HG03571 (cell line): ENCODE results near the gene ADISSP.

Experiments used
- ATAC-seq: cut with Tn5 transposase; IDR thresholded peaks from one replicate; pipeline ENCODE4 v1.9.1; 2021; ENCODE audit not compliant: unreplicated experiment

The ADISSP gene

DNA sequence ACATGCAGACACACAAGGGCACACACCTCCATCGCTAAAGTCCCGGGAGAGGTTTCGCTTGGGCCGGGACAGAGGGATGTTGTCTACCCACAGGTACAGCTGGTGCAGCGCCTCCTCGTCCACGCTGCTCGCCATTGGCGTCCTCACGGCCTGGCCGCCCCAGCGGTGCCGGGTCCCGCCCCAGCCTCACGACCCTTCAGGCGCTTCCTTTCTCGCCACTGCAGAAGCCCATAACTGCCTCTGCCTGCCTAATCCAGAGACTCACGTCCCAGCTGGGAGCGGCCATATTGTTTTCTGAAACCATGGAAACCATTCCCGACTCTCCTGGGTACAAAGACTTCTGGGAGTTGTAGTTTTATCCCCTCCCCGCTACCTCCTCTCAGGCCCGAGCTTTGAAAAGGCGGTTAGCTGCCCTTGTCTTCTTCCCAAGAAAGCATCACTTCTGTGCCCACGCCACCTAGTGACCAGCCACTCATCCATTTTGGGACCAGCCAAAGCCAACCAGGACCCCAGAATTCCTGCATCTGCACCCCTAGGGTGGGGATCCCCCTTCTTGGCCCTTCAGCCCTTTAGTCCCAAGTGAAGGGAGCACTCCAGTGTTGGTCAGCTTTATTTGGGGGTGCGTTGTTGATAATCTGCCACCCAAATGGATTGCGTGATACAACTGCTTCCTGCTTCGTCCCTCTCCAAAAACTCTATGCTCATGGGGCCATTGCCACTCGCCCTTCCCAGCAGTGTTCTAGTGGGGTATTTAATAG is 13.8 kb upstream of the ADISSP start, which contains the start of gene SPEF1:
TSS of gene SPEF1 (minus strand) at position 296 of the 758 bp plus-strand sequence. CDS start at position 135, 161 bp downstream.
- ATAC-seq, result peak; percentile 46

DNA sequence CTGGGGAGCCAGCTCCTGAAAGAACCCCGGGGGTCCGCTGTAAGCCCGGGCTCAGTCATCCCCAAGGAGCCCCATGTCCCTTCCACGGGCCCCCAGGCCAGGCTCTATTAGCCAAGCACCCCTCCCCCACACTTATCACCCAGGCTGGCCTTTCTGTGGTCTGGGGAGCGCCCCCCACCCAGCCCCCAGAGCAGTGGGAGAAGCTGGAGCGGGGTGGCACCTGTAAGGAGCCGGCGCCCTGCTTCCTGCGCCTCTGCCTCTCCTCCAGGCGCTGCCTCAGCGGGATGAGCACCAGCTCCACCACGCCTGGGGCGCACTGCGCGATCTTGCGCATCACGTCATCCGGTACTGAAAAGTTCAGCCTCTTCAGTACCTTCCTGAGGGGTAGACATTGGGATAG is 11.4 kb upstream of the ADISSP start:
- ATAC-seq, result no peak

DNA sequence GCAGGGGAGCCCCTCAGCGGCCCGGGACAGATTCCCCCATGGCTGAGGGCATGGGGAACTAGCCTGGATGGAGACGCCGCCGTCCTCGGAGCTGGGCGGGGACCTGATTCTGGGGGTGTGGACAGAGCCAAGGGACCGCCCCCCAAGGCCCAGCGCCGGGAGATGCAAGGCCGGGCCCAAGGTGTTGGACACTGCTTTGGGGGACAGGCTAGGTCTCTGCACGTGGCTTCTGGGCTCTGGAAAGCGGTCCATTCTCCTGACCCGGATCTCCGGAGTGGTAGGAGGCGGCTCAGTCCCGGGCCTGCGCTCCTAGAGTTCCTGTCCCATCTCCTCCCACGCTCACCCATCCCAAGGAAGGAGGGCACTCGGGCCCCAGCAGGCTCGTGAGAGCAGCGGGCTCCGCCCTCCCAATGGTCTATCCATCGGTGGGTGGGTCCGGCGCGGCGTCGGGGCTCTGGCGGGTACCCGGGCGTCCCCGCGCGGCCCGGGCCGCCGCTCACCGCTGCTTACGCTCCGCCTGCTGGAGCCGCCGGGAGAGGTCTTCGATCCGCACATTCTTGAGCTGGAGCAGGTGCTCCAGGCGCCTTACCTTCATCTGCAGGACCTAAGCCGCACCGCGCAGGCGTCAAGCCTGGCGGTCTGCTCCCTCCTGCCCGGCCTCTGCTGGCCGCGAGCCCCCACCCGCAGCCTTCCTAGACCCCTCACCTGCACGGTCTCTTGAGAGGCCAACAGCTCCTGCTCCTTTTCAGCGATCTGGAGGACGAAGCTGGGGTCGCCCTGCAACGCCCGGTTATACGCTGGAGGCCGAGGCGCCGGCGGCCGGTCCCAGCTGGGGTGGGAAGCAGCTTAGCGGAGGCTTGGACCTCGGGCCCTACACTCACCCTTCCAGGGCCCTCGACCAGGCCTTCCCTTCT is 10.4 kb upstream of the ADISSP start:
- ATAC-seq, result no peak

DNA sequence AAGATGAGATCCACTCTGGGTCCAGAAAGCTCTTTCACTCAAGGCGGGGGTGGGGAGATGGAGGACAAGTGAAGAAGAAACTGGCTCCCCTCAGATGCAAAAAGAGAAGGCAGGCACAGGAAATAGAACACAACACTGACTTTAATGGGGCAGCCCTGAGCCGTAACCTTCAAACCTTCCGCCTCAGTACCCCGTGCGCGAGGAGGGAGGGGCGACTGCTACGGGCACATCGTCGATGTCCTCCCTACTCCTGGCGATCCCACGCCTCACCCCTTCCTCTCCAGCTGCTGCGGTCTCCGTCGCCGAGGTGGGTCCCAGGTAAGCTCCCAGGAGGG is 9.8 kb upstream of the ADISSP start:
- no peak for ATAC-seq

DNA sequence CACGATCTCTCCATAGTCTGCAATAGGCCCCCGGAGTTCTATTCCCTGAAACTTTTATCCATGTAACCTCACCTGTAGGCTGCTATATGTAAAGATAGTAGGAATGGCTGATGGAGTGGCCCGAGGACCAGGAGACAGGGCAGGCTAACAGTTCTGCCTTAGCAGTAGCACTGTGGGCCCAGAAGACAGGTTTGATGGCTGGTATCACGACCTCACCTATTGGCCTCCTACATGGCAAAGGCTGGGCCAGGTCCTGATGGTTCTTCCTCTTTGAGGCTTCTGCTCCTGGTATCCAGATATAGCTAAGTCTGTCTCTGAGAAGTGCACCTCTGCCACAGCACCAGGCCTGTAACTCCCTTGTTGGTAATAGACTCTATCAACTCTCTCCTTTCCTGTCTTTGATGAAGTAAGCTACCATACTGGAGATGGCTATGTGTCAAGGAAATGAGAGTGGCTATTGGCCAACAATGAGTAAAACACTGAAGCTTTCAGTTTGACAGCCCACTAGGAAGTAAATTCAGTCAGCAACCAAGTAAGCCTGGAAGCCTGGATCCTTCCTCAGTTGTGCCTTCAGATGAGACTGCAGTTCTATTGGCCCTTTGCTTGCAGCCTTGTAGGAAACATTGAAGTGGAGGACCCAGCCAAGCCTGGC is 8.0 kb upstream of the ADISSP start:
- no peak for ATAC-seq

DNA sequence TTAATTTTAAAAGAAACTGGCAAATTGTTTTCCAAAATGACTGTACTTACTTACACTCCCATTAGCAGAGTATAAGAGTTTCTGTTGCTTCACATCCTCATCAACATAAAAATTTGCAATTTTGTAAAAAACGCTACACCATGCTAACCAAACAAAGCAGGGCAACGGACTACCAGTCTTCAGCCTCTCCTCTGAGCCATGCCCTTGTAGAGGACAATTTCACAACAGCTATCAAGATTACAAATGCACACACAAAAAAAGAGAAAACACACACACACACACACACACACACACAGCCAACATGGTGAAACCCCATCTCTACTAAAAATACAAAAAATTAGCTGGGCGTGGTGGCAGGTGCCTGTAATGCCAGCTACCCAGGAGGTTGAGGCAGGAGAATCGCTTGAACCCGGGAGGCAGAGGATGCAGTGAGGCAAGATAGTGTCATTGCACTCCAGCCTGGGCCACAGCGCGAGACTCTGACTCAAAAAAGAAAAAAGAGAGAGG is 4.1 kb upstream of the ADISSP start:
- no peak for ATAC-seq

DNA sequence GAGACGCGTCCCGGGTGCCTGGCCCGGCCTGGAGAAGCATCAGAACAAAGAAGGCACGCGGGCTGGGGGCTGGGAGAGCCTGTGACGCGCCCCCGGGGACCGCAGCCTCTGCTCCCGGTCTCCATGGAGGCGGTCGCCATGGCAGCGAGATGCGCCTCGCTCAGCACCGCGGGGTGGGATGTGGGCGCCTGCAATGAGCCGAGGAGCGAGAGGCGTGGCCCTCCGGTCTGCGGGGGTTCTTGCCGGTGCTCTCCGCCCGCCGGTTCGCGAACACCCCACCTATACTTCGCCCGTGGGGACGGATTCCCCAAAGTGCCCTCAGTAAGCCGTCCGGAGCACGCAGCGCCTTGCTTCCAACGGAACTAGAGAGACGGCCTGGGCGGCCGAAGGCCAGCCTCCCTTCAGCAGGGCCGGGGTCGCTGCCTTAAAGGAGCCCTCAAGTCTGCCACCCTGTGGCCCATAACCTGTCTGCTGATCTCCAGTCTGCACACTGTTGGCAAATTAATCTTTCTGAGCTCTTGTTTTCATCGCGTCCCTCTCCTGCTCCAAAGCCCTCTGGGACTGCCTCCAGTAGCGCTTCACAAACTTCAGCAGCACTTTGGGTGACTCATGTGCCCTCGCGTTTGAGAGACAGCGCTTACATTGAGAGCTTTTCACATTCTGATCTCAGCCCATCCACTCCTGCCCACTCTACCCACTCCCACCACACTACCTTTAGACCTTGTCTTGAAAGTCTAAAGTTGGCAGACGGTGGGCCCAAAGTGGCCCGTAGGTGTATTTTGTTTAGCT is 983 bp upstream of the ADISSP start:
- ATAC-seq, result peak; percentile 35

DNA sequence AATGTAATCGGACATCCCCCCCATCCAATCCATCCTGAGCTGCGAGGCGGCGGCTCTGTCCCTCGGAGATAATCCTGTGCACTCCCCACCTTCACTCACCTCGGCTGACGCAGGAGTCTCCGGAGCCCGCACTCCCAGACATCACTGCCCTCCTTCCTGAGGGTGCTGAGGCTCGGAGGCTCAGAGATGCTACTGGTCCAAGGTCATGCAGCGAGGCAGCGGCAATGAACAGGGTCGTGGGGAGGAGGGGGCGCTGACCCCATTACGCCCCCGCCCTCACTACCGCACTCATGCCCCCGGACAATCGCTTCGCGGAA is 485 bp downstream of the ADISSP start:
- no peak for ATAC-seq

DNA sequence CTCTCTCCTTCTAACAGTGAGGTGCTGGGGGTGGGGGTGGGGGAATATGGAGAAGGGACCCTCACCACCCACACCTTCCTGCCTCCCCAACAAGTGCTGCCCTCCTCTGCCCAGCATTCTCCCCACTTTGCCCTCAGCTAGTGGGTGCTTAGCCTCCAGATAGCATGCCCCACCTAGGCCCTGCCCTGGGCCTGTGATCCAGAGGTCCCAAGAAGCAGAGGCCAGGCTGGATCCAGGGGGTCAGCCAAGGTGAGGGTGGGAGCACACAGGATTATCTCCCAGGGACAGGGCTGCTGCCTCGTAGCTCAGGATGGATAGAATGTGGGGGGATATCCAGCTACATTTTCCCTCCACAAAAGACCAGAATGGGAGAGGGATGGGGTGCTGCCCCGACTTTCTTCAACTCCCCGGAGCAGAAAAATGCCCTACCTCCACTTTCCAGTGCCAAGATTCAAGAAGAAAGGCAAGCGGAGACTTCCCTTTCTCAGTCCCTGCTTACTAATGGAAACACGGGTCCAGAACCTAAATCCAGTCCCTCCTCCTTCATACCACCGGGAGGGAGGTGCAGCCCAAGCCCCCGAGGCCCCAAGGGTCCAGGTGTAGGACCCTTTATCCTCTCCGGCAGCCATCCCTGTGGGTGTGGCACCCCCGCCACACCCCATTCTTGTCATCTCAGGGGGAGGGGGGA is 987 bp downstream of the ADISSP start:
- no peak for ATAC-seq

DNA sequence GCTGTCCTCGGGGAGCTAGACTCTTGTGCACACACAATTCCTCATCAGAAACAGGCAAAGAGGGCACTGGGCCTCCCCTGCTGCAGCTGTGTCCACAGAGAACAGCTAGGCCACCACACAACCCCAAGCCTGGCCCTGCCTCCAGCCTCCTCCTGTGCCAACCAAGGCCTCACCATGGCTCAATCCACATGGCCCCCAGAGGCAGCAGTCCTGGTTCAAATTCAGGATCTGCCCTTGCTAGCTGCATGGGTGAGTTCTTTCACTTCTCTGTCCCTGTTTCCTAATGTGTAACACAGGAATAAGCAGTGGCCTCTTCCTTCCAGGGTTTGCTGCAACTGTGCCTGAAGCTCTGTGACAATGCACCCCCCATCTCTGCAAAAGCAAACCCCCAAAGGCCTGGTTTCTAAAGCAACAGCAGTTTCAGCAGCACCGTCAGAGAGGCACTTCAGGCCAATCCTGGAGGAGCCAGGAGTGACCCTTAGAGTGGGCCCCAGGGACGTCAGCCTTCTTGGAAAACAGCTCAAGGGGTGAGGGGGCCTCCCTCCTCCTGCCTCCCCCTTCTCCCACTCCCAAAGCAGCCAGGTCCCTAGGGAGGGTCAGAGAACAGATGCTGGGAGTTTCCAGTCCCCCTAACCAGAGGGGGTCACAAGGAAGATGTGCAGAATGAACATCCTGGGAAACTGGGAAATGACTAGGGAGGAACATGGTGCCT is 2.2 kb downstream of the ADISSP start:
- ATAC-seq, result no peak

DNA sequence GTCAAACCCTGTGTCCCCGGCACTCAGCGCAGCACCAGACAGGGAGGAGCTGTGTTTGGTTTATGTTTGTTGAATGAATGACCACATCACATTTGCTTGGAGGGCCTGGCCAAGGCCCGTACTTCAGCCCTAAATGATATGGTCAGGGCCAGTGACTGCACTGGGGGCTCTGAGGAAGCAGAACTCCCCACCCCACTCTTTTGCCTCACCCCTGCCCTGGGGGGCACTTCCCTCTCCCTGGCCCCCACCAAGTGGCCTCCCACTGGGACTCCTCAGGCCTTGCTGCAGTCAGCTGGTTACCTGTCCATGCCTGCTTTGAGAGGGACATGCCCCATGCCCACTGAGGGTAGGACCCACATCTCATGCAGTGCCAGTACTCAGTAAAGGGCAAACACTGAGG is 2.9 kb downstream of the ADISSP start:
- ATAC-seq, result no peak

DNA sequence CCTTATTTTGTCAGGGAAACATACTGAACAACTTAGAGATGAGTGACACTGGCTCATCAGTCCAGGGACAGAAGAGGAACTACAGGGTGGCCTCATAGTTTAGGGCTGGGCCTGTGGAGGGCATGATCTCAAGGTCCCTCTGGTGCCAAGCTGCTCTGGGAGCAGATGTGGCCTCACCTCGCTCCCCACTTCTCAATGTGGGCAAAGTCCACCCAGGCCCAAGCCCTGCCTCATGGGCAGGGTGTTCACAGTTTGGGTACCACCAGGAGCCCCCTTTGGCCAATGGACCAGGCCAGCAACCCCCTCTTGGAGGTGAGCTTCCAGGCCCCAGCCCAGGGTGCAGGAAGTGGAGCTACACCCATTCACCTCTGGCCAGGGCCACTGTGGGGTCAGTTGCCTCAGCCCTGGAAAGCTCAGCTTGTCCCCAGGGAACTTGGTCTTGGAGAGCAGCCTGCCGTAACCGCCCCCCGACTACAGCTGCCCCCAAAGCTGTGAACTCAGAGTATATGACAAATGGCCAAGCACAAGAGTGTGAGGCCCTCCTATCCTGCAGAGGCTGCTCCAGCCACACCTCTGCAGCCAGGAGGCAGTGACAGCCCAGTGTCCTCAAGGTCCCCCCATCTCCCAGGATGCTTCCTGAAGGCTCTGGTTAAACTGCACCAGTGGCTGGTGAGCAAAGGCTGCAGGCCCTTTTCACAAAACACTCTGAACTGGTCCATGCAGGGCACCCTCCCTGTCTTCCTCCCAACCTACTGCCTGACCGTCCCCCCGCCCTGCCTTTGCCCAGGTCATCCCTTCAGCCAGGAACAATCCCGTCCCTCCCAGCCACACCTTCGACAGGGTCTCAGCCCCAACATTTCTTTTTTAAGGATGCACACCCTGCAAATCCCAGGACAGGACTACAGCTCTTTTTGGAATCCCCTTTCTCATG is 3.6 kb downstream of the ADISSP start:
- ATAC-seq, result no peak

DNA sequence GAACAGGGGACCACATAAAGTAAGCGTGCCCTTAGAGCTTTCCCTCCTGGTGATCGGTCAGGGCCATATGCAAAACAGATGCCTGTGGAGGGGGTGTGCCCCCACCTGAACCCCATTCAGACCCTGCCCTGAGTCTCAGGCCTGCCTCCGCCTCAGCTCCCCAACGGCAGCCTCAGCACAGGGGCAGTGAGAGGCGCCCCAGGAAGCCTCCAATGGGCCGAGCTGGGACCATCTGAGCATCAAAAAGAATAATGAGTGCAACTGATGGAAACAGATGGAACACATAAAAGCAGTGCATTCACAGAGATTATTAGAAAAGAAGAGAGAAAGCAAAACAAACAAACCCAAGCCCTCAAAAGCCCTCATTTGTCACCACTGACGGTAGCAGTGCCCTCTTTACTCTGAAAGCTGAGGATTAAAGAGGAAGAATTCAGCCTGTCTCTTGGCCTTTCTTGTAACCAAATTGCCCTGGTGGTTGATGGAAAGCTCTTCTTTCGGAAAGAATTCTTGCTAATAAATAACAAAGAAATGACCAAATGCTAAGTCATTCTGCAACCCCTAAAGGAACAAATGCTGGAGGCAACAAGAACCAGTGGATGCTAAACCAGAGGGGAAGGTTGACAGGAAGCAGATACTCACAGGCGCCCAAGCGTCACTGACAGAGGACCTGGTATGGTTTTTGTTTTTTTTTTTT is 6.8 kb downstream of the ADISSP start:
- no peak for ATAC-seq

DNA sequence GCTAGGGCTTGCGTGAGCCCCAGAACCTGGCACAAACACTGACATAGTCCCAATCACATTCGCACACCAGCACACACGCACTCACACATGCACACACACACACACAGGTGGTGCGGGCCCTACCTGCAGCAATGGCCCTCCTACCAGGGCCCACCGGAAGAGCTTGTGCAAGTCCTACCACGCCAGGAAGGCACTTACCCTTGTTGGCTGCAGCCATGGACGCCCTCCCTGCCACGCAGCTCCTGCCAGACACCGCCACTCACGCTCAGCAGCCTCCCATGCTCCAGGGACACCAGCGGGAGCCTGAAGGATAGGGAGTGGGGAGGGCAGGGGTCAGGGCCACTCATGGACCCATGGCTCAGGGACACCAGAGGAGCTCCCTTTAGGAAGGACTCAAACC is 7.7 kb downstream of the ADISSP start:
- ATAC-seq, result no peak

DNA sequence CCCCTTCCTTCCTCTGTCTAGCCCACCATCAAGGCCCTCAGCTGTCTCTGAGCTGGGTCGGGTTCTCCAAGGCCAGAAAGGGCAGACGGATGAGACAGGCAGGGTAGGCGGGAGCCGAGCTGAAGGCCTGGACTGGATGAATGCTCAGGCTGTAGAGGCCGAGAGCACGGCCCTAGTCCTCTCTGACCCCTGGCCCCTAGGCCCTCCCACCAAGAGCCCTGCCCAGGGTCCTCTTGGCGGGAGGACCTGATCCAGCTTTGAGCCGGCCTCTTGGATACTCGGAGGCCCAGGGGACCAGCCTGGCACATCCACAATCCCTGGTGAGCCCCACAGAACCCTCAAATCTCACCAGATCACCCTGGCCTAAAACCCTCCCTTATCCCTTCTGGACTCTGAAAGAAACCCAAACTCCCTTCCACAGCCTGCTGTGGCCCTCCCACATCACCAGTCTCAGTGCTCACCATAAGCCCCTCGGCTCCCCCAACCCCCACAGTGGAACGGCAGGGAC is 8.2 kb downstream of the ADISSP start:
- no peak for ATAC-seq

DNA sequence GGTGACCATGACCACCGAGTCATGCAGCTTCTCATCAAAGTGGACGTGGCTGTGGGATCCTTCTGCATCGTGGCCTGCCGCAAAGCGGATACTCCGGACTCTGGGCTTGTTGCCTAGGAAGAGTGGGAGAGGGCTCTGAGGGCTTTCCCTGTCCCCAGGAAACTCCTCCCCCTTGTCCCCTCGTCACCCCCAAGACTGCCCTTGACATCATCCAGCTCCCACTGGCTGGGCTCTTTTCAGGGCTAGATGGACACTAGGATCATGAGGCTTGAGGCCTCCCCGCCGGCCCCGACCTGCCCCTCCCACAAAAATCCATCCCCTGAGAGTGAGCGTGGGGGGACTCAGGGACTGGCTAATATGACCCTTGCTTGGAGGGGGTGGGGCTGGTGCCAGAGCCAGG is 9.0 kb downstream of the ADISSP start:
- ATAC-seq, result no peak

DNA sequence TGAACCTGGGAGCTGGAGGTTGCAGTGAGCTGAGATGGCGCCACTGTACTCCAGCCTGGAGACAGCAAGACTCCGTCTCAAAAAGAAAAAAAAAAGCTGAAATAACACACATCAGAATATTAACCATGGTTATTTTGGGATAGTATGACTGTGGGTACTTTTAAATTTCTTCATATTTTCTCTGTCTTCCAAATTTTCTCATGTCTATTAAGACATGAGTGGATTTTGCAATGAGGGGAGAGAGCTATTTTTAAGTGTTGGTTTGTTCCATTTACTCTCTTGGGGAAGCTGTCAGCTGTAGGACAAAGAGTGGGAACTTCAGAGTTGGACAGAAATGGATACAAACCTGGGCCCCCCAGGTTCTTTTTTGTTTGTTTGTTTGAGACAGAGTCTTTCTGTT is 10.3 kb downstream of the ADISSP start:
- no peak for ATAC-seq
